ENCODE measurements around the gene KLHL30. TPM values are rescaled to one million over a fixed set of nuclear protein-coding genes. Genes with fewer than 3 reads are reported as not detected.

Gene KLHL30
- total and polyA plus RNA-seq, 2 experiments from 2014 or later: 0.07 TPM; not detected in 1

GRCh38 chr2:238154570-238154969 is 16.1 kb downstream of the KLHL30 start (continued):
- TF ChIP-seq CTCF (conservative IDR thresholded peaks at IDR 0.05; ENCODE audit: low read depth in 2 of 2) (no peak), REST (IDR thresholded peaks at IDR 0.05; ENCODE audit: unreplicated experiment) (no peak), NANOG (IDR thresholded peaks at IDR 0.05; ENCODE audit: borderline replicate concordance) (no peak), EZH2 (IDR thresholded peaks at IDR 0.05; ENCODE audit: low read depth, unreplicated experiment) (no peak), POLR2AphosphoS5 (IDR thresholded peaks at IDR 0.05; ENCODE audit: low read depth) (no peak), EZH2phosphoT487 (IDR thresholded peaks at IDR 0.05; ENCODE audit: unreplicated experiment) (no peak), ZNF331 (CRISPR knock-in tag; IDR thresholded peaks at IDR 0.05; ENCODE audit: low read depth) (no peak)

GRCh38 chr2:238155051-238155760 is 16.7 kb downstream of the KLHL30 start:
- no peaks in the 10 kb centered on the region for H3K79me2 ChIP-seq (replicated peaks; ENCODE audit: insufficient read depth)
- Mint-ChIP-seq H3K27ac (no peak overlapping the region), H3K9me3 (peaks cover 3% of the 10 kb centered on the region; the same call in 2 of the 3 replicates), H3K27me3 (ENCODE audit: insufficient read depth, low read depth, poor library complexity) (peaks cover 28% of the 10 kb centered on the region), H3K4me1 (peaks cover 13% of the 10 kb centered on the region), H3K36me3 (ENCODE audit: low read depth) (no peaks in the 10 kb centered on the region), H3K4me3 (no peak overlapping the region)
- no peak overlapping the region for H2AFZ ChIP-seq
- H3K4me1 ChIP-seq (ENCODE audit: insufficient read depth): peaks cover 10% of the 10 kb centered on the region
- 0 out of 2 replicates have a peak, but pooled peaks cover 8% of the 10 kb centered on the region for H3F3A ChIP-seq (replicated peaks; ENCODE audit: low read depth)
- H3K9me2 ChIP-seq (ENCODE audit: insufficient read depth): no peaks in the 10 kb centered on the region
- H3K4me2 ChIP-seq: no peak overlapping the region
- H3K36me3 ChIP-seq (ENCODE audit: insufficient read depth): no peaks in the 10 kb centered on the region
- peaks cover 29% of the 10 kb centered on the region for H3K27me3 ChIP-seq (ENCODE audit: insufficient read depth)
- H3K27ac ChIP-seq (ENCODE audit: low read depth): no peak overlapping the region
- no peak overlapping the region for H3K4me3 ChIP-seq
- DNase-seq (ENCODE audit: low spot score): no peak
- no peaks in the 10 kb centered on the region for H4K20me1 ChIP-seq (replicated peaks; ENCODE audit: insufficient read depth)
- no peak for ATAC-seq
- TF ChIP-seq ZNF331 (CRISPR knock-in tag; IDR thresholded peaks at IDR 0.05; ENCODE audit: low read depth): no peak
- TF ChIP-seq EZH2 (IDR thresholded peaks at IDR 0.05; ENCODE audit: low read depth, unreplicated experiment): no peak
- no peak for TF ChIP-seq STAT1 (IDR thresholded peaks at IDR 0.05; ENCODE audit: unreplicated experiment)
- TF ChIP-seq JUNB (IDR thresholded peaks at IDR 0.05; ENCODE audit: unreplicated experiment): no peak
- TF ChIP-seq POLR2AphosphoS5 (IDR thresholded peaks at IDR 0.05; ENCODE audit: low read depth): no peak
- TF ChIP-seq ZNF114 (CRISPR knock-in tag; IDR thresholded peaks at IDR 0.05): no peak
- TF ChIP-seq ZNF462 (CRISPR knock-in tag; IDR thresholded peaks at IDR 0.05): no peak
- TF ChIP-seq CREB1 (CRISPR knock-in tag; IDR thresholded peaks at IDR 0.05; ENCODE audit: low read depth): no peak
